GDM1 (cell line): Measurements from ENCODE around the gene OR5H1.
"Not testable (repeated sequence)": the region's sequence is repeated elsewhere in the genome, so short reads cannot be mapped to it uniquely, and the experiment has no call there.

ENCODE experiments used
- DNase-seq: peaks from one replicate; lab custom pipeline; 2025; lab: John Stamatoyannopoulos, UW

OR5H1 gene

DNA sequence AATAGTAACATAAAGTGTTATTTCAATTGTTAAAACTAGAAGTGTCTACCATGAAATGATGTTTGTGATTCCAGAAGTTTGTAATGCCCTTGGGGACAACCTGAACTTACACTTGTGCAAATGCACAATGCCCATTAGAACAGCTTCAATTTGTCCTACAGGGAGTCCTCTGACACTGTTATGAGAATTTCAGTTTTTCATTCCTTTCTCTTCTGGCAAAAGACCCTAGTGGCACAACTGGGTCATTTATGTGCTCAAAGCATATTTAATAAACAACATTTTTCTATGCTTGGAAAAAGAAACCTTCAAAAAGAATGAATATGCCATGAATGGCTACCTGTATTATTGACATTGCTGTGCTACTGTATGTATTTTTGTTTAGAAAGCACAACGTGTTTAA is at the start of gene OR5H1:
OR5H1 (plus strand) TSS at position 301 of the 400 bp plus-strand sequence. CDS start 1,977 bp downstream, outside the sequence.
- DNase-seq = no peak

DNA sequence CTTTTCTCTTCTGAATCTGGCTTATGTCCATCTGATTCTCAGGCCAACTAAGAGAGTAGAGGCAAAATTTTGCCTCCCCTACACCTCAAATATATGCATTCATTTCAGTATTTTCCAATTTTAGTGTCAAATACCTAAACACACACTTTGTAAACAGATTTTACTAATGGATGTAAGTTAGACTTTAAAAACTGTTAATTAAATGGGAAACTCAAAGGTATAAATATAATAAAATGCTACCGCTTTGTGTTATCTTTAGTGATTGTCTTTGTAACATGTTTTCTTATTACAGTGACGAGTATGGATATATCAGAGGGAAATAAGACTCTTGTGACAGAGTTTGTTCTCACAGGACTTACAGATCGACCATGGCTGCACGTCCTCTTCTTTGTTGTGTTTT is 43.6 kb upstream of the OR5H1 start, which contains the start of gene OR5AC2:
OR5AC2 (plus strand) TSS at position 301 of the 400 bp plus-strand sequence; CDS start at position 301, 0 bp downstream.
- no peak for DNase-seq

DNA sequence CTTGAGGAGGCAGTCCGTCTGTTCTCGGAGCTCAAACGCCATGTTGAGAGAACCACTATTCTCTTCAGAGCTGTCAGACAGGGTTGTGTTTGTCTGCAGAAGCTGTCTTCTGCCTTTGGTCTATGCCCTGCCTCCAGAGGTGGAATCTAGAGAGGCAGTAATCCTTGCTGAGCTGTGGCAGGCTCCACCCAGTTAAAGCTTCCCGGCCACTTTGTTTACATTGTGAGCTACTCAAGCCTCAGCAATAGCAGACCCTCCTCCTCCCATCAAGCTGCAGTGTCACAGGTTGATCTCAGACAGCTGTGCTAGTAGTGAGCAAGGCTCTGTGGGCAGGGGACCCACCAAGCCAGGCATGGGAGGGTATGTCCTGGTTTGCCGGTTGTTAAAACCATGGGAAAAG is 34.6 kb upstream of the OR5H1 start:
- no peak for DNase-seq

DNA sequence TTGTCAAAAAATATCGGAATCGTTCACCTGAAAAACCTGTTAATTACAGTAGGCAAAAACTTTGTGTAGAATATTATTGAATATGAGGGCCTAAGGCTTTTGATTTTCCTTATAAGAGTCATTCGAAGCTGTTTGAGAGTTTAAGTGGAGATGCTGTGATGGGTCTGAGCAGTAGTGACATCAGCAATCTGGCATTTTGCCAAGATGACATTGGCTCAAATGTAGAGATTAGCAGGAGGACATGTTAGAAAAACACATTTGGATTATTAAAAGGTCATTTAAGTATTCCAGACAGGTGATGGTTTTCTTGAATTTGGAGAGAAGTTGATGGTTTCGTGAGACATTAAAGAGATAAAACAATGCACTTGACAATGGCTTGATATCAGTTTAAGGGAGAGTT is 30.7 kb upstream of the OR5H1 start:
- no peak for DNase-seq

DNA sequence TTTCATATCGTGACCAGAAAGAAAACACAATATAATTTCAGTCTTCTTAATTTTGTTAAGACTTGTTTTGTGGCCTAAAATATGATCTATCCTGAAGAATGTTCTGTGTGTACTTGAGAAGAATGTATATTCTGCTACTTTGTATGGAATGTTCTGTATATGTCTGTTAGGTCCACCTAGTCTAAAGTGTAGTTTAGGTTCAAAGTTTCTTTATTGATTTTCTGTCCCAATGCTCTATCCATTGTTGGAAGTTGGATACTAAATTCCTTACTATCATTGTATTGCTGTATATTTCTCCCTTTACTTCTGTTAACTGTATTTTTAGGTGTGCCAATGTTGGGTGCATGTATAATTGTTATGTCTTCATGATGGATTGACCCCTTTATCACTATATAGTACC is 22.4 kb upstream of the OR5H1 start:
- no peak for DNase-seq

DNA sequence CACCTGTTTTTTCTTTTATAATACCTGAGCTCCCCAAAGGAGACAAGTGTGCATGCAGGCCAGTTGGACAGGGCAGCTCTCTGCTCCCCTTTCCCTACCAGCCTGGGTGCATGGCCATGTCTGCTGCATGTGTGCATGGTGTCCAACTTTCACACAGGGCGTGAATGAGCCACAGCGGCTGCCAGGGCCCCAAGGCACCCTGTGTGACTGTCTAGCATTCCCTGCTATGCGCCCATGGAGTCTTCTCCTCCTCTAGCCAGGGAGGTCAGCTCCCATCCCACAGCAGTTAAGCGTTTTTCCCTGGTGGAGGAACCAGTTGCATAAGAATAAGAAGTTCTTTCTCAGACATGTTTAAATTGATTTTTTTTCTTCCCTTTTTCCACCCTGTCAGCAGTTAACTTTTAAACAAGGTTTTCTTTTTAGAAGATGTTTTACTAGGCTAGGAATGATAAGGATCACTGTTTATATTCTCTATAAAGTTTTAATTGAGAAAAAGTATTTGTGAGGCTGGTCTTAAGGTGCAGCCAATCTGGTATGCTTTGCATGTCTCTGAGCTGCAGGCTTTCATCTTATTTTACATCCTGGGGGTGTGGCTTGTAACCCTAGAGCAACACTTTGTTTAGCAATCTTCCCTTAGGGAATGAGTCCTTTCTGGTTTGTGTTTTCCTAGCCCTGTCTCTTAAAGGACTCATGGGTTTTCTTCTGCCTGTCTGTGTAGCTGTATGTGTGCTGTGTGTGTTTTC is 20.5 kb upstream of the OR5H1 start:
- no peak for DNase-seq

DNA sequence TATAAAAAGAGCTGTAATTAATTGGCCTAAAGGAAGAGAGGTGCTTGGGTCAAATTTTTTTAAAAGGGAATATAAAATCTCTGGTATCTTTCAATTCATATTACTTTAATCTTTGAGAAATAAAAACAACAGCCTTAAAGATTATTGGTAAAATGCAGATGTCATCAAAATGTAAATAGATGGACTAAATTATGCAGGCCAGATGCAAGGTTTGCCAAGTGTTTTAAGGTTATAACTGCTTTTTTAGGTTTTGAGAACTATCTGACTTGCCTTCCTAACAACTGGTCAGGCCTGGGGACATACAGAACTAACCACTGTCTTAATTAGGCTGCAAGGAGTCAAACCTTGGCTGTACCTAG is 20.0 kb upstream of the OR5H1 start:
- no peak for DNase-seq

DNA sequence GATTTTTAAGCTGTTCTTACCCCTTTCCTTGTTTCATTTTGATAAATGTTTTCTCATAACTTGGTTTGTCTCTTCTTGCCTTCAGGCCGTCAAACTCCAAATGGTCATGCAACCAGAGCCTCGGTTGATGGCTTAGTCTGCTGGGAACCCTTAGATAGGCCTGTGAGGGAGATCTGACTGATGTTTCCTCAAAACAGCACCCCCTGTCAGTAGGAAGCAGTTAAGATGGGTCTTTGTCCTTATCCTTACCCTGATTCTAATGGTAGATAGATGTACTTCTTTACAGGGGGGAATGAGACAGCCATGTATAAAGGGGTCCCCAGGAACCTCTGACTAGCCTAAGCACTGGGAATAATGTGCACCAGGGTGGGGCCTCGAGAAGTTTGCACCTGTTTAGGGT is 16.3 kb upstream of the OR5H1 start:
- no peak for DNase-seq

DNA sequence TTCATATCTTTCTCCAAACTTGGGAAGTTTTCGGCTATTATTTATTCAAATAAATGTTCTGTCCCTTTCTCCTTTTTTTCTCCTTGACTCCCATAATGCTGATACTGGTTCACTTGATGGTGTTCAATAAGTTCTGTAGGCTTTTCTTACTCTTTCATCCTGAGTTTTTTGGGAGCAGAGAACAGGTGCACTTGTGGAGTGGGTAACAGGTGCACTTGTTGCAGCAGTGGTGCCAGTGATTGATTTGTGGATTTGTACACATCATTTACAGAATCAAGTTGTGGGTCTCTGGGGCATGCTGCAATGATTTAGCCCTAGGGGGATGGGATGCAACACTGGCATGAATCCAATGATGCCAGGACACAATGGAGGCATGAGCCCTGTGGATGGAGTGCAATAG is 14.8 kb upstream of the OR5H1 start:
- DNase-seq = no peak

DNA sequence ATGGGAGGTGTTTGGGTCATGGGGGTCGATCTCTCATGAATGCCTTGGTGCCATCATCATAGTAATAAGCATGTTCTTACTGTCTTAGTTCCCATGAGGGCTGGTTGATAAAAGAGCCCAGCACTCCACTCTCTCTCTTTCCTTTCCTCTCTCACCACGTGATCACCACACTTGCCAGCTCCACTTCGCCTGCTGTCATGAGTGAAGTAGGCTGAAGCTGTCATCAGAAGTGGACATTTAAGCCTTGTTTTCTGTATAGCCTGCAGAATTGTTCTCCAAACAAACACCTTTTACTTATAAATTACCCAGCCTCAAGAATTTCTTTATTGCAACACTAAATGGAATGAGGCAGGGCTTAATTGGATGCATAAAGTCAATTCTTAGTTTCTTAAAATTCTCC is 6.1 kb downstream of the OR5H1 start:
- DNase-seq = no peak

DNA sequence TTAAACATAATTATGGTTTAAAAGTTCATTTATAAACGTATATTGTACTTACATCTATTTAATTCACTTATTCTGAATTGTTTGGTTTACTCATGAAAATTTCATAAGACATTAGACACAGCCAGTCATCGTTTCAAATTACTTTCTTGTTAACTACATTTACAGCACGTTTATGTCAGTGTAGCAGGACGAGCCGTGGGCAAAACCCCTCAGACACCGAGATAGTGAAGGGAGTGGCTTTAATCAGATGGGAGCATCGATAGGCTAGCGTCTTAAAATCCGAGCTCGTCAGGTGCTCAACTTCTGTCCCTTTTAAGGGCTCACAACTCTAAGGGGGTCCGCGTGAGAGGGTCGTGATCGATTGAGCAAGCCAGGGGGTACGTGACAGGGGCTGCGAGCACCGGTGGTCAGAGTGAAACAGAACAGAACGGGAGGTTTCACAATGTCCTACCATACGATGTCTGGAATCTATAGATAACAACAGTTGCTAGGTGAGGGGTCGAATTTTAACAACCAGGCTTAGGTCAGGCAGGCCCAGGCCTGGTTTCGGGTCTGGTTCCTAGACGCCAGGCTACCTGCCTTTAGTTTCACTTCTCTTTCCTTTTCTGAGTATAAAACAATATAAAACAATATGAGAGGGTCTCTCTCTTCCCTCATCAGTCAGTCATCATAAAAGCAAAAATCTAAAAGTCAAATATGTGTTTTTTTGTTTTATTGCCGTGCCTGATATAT is 7.5 kb downstream of the OR5H1 start:
- DNase-seq = not testable (repeated sequence)

DNA sequence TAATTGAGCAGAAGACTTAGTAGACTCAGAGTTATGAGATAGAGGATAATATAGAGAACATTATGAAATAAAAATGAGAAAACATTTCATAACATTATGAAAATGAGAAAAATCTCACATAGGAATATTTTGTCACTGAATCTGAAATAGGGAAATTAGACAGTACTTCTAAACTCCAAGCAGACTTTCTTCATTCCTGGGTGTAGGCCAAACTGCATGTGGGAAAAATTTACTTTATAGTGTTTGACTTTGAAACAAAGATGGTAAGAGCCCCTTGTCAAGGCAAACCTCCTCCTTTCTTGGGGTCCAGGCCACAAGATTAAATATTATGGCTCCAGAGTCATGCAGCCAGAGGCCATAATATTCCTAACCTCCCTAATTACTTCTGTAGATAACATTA is 10.0 kb downstream of the OR5H1 start:
- DNase-seq = no peak

- DNase-seq = no peak
Observed at GRCh38 chr3:98147179-98147578, 16.7 kb downstream of the OR5H1 start, which contains the start of gene OR5H14. OR5H14 (plus strand) TSS chr3:98147479; CDS start chr3:98149386, 1,907 bp downstream.

GRCh38 chr3:98148751-98149150 is 18.2 kb downstream of the OR5H1 start:
- DNase-seq = no peak

DNA sequence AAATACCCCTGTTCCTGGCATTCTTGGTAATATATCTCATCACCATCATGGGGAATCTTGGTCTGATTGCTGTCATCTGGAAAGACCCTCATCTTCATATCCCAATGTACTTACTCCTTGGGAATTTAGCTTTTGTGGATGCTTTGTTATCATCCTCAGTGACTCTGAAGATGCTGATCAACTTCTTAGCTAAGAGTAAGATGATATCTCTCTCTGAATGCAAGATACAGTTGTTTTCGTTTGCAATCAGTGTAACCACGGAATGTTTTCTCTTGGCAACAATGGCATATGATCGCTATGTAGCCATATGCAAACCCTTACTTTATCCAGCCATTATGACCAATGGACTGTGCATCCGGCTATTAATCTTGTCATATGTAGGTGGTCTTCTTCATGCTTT is 18.9 kb downstream of the OR5H1 start:
- not testable (repeated sequence) for DNase-seq

GRCh38 chr3:98151241-98151640 is 20.7 kb downstream of the OR5H1 start:
- no peak for DNase-seq

GRCh38 chr3:98166396-98166795 is 35.9 kb downstream of the OR5H1 start, which contains the start of gene OR5H15:
OR5H15 (plus strand) TSS chr3:98166696; CDS start chr3:98168700, 2,004 bp downstream.
- DNase-seq = no peak

- no peak for DNase-seq
Observed at GRCh38 chr3:98171071-98171470, 40.5 kb downstream of the OR5H1 start.

DNA sequence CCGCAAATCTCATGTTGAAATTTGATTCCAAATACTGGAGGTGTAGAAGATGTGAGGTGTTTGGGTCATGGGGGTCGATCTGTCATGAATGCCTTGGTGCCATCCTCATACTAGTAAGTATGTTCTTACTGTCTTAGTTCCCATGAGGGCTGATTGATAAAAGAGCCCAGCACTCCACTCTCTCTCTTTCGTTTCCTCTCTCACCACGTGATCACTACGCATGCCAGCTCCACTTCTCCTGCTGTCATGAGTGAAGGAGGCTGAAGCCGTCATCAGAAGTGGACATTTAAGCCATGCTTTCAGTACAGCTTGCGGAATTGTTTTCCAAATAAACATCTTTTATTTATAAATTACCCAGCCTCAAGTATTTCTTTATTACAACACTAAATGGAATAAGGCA is 42.1 kb downstream of the OR5H1 start:
- DNase-seq = no peak

- DNase-seq = no peak
Observed at GRCh38 chr3:98180319-98180890, 49.9 kb downstream of the OR5H1 start.

DNA sequence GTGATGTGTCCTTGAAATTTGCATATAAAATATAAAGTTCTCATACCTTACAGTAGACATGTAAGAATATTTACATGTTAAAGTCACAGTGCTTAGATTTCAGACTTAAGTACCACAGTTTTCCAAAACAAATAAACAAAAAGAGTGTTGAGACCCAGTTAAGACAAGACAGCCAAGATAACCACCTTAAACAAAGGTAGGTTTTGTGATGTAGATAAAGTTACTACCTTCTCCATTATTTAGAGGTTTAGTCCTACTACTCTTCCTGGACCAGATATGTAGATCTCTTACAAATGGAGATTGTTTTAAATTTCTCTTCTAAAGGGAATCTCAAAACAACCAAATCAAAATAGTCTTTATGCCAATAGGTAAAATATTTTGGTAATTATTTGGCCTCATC is 51.7 kb downstream of the OR5H1 start:
- no peak for DNase-seq

DNA sequence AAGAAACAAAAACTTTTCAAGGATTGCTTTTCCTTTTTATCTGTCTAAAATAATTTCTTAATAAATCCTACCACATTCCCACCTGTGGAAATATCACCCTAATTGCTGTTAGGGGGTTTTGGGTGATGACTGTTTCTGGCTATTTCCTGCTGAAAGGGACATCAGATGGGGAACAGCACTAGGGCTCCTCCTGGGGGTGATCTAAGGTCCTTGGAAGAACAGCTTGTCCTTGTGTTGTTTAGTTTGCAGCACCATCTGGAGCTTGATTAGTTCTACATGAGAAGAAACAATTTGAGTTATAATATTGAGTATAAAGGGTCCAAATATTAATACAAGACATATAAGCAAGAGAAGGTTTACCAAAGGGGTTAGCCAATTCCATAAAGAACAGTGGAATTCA is 54.7 kb downstream of the OR5H1 start:
- DNase-seq = no peak
